ENCODE measurements around the gene SNHG17.
"Not testable (repeated sequence)": the region's sequence is repeated elsewhere in the genome, so short reads cannot be mapped to it uniquely, and the experiment has no call there.

Gene SNHG17

DNA sequence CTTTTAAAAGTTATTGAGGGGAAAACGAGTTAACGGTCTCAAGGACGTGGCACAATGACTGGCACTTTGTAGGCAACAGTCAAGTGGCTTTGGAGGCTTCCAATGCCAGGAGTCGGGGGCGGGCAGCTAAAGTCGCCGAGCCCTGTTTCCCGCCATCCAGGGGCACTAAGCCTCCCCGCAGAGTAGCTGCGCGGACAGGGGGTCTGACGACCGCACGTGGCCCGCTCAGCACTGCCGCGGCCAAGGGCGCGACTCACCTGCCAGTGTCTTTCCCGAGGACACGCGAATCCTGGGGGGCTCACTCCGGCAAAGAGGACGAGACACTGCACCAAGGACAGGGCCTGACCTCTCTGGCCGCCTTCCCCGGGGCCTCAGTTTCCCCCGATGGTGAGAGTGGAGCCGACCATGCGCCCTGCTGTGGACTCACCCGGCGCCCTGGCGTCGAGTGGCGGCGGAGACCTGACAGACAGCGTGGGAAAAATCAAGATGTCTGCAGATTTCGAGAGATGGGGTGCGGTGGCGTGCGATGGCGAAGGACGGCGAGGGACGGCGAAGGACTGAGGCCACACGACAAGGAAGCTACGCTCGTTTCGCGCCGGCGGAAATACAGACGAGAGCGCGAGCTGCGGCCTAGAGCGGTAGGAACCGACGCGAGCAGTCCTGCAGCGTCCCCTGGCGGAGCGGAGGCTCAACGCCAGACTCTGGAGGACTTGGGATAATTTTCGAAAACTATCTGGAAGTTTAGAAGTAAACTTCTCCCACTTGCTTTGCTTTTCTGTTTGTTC lies at the start of gene SNHG17:
Gene SNHG17, minus strand, starts transcription at position 559 of the 785 bp plus-strand sequence.
- Mint-ChIP-seq H3K27me3 (peaks cover 12% of the 10 kb centered on the region), H3K4me3 (peak within 1 kb of the TSS; percentile 94), H3K27ac (peak within 1 kb of the TSS; percentile 99), H3K9me3 (no peaks in the 10 kb centered on the region), H3K36me3 (peaks cover 37% of the 10 kb centered on the region), H3K4me1 (peaks cover 41% of the 10 kb centered on the region)
- peak; percentile 91 for ATAC-seq

DNA sequence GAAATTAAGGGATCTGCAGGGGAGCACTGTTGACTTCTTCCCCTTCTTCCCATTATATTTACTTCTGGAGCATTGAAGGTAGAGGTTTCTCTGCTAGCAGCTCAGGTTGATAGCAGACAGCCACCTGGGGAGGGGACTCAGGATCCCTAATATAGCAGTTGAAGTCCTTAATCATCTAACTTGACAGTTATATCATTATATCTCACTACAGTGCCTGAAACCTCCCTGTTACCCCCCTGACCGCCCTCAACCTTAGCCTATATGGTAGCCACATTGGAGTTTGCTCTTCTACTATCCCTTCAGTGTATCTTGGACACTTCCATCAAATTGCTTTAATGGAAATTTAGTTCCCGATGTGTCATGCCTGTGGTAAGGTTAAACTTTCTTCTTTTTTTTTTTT lies 44.5 kb upstream of the SNHG17 start:
- H3K4me1 Mint-ChIP-seq, result peaks cover 42% of the 10 kb centered on the region
- ATAC-seq, result no peak

DNA sequence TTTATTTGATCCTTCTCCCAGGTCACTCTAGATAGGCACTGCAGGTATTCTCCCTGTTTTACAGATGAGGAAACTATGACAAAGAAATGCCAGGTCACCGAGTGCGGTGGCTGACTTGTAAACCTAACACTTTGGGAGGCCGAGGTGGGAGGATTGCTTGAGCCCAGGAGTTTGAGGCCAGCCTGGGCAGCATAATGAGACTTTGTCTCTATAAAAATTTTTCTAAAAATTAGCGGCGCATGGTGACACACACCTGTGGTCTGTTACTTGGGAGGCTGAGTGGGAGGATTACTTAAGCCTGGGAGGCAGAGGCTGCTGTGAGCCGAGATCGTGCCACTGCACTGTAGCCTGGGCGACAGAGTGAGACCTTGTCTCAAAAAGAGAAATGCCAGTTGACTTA lies 42.6 kb upstream of the SNHG17 start:
- Mint-ChIP-seq H3K4me3 (no peak overlapping the region), H3K4me1 (peaks cover 50% of the 10 kb centered on the region), H3K27ac (no peak overlapping the region), H3K27me3 (no peaks in the 10 kb centered on the region), H3K9me3 (no peaks in the 10 kb centered on the region), H3K36me3 (peaks cover 22% of the 10 kb centered on the region)
- no peak for ATAC-seq

More for the DNA sequence above, 44.5 kb upstream of the SNHG17 start:
- Mint-ChIP-seq H3K27ac (no peak overlapping the region), H3K36me3 (peaks cover 22% of the 10 kb centered on the region), H3K9me3 (no peaks in the 10 kb centered on the region), H3K4me3 (no peak overlapping the region), H3K27me3 (no peaks in the 10 kb centered on the region)

DNA sequence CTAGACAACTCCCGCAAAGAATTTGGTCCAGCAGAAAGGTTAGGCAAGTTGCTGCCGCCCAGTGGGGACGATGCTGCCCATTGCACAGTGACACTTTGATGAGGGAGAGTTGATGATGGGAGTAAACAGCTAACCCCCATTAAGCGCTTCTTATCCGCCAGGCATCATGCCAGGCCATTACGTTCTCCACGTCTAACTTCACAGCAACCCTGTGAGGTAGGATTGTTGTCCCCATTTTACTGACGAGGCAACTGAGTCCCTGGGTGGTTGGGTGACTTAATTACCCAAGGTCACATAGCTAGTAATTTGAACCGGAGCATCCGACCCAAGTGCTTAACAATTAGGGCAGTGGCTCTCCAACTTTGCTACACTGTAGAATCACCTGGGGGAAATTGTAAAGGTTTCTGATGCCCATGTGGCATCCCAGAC lies 38.3 kb upstream of the SNHG17 start:
- no peak for ATAC-seq
- no peaks in the 10 kb centered on the region for H3K9me3 Mint-ChIP-seq
- H3K4me3 Mint-ChIP-seq, result peak overlapping the region; percentile 81
- H3K27ac Mint-ChIP-seq, result peak overlapping the region; percentile 67
- H3K4me1 Mint-ChIP-seq, result peaks cover 31% of the 10 kb centered on the region
- no peaks in the 10 kb centered on the region for H3K27me3 Mint-ChIP-seq
- no peaks in the 10 kb centered on the region for H3K36me3 Mint-ChIP-seq

DNA sequence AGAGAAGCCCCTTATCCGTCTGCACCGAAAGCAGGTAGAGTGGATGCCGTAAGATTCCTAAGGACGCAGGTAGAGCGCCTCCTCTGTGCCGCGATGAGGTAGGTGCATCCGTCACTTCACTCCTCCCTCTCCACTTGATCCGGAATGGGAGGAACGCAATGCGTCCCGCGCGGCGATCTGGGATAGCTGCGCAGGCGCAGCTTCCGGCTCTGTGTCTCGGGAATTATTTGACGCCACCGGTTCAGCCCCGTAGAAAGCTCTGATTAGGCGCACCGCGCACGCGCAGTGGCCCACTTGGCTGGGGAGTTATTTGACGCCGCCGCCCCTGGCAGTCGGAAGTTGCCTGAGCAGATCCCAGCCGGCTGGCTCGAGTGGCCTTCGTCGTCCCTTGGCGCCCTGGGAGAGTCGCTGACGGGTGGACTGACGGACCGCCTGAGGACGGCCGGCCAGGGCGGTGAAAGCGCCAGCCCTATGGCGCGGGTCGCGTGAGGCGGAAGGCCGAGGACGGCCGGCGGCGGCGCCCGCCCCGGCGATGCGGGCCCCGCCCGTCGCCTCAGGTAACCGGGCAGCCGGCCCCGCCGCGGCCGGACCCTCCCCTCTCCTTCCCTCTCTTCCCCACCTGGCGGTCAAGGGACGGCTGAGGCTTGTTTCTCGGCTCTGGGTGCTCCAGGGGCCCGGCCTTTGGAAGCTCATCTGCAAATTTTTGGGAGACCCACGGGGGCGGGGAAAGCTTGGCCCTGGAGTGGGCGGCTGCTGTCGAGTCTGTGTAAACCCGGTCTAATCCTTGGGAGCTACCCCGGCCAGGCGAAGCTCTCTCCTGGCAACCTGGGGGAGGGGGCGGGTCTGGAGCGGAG lies 37.6 kb upstream of the SNHG17 start, which contains the start of gene RALGAPB:
Gene RALGAPB, plus strand, starts transcription at position 331 of the 854 bp plus-strand sequence. CDS start 15,590 bp downstream, outside the sequence.
- Mint-ChIP-seq H3K27ac (peak within 1 kb of the TSS; percentile 67), H3K36me3 (no peaks in the 10 kb centered on the region), H3K4me3 (peak within 1 kb of the TSS; percentile 81), H3K9me3 (no peaks in the 10 kb centered on the region), H3K27me3 (no peaks in the 10 kb centered on the region), H3K4me1 (peaks cover 31% of the 10 kb centered on the region)
- ATAC-seq, result peak; percentile 94

DNA sequence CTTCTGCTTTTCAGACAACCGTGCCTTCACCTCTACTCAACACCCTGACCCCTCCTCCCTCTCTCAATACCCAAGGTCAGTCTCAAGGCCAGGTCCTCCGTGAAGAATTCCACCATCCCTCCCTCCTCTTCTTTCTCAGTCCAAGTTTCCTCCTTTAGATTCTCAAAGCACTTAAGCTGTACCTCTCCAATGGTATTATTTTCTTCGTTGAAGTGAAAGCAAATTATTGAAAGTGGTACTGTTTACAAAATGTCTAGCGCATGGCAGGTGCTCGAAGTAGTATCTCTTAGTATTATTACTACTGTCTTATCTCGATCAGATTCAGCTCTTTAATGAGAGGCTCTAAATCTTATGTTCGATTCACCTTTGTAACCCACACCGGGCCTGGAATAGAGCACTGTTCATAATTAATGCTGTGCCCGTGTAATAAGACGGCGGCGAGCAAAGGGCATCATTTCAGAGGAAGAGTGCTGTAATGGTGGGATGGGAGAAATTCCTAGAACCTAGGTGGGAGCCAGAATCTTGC lies 36.9 kb upstream of the SNHG17 start:
- Mint-ChIP-seq H3K9me3 (no peaks in the 10 kb centered on the region), H3K4me3 (peak overlapping the region; percentile 81), H3K4me1 (peaks cover 31% of the 10 kb centered on the region), H3K27ac (peak overlapping the region; percentile 67), H3K36me3 (no peaks in the 10 kb centered on the region), H3K27me3 (no peaks in the 10 kb centered on the region)
- ATAC-seq, result peak; percentile 6

DNA sequence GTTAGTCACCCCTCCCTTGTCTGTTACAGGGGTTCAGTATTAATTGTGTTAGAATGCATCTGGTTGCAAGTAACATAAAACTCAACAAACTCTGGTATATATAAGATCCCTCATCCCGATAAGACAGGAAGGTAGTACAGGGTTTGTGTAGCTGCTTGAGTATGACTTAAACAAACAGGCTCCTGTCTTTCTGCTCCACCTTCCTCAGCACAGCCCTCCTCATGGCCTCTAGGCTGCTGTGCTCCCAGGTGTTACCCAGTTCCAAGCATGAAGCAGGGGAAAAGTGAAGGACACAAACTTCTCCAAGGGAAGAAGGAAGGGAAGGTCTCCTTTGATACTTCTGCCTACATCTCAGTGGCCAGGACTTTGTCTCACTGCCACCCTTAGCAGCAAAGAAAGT lies 36.1 kb upstream of the SNHG17 start:
- Mint-ChIP-seq H3K4me3 (no peak overlapping the region), H3K36me3 (no peaks in the 10 kb centered on the region), H3K27ac (no peak overlapping the region), H3K4me1 (peaks cover 25% of the 10 kb centered on the region), H3K9me3 (no peaks in the 10 kb centered on the region), H3K27me3 (no peaks in the 10 kb centered on the region)
- ATAC-seq, result no peak

DNA sequence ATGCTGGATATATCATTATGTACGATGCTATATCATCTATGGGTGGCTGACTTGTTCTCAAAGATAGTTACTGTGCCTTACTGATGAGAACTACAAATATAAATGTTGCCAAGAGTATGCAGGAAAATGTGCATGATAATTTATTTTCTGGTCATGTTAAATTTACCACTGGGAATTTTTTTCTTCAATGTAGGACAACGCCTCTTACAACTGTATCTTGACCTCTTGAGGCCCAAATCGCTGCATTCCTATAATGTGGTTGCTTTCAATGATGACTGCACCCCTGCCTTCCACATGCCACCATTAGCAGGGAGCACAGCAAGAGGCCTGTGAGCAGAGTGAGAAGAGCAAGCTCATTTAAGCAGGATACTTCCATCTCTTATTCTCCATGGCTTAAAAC lies 31.9 kb upstream of the SNHG17 start:
- peaks cover 4% of the 10 kb centered on the region for H3K4me1 Mint-ChIP-seq
- H3K36me3 Mint-ChIP-seq, result no peaks in the 10 kb centered on the region
- no peaks in the 10 kb centered on the region for H3K27me3 Mint-ChIP-seq

DNA sequence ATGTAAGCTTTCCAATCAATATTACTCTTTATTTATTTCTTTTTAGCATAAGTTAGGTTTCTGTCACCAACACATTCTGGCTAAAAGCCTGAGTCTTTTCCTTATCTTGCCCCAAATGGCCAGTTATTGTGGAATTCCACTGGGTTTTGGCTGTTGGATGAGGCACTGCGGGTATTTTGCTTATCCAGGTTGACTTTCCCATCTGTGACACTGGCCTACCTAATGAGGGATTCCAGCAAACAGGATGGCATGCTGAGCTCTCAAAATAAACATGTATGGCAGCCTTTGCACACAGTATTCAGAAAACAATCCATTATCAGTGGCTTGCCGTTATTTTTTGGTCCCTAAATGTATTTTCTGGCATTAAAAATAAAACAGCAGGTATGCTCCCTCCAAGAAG lies 31.0 kb upstream of the SNHG17 start:
- H3K4me1 Mint-ChIP-seq, result no peaks in the 10 kb centered on the region
- H3K4me3 Mint-ChIP-seq, result no peak overlapping the region
- H3K9me3 Mint-ChIP-seq, result no peaks in the 10 kb centered on the region
- no peak for ATAC-seq
- H3K27me3 Mint-ChIP-seq, result no peaks in the 10 kb centered on the region
- no peak overlapping the region for H3K27ac Mint-ChIP-seq
- H3K36me3 Mint-ChIP-seq, result no peaks in the 10 kb centered on the region

More for the DNA sequence above, 31.9 kb upstream of the SNHG17 start:
- Mint-ChIP-seq H3K27ac (no peak overlapping the region), H3K4me3 (no peak overlapping the region), H3K9me3 (no peaks in the 10 kb centered on the region)
- ATAC-seq, result no peak

DNA sequence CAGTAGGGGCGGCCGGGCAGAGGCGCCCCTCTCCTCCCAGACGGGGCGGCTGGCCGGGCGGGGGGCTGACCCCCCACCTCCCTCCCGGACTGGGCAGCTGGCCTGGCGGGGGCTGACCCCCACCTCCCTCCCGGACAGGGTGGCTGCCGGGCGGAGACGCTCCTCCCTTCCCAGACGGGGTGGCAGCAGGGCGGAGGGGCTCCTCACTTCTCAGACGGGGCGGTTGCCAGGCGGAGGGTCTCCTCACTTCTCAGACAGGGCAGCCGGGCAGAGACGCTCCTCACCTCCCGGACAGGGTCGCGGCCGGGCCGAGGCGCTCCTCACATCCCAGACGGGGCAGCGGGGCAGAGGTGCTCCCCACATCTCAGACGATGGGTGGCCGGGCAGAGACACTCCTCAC lies 26.4 kb upstream of the SNHG17 start:
- not testable (repeated sequence) for H3K4me1 Mint-ChIP-seq, H3K36me3 Mint-ChIP-seq, H3K4me3 Mint-ChIP-seq, ATAC-seq, H3K27ac Mint-ChIP-seq, H3K9me3 Mint-ChIP-seq, H3K27me3 Mint-ChIP-seq

DNA sequence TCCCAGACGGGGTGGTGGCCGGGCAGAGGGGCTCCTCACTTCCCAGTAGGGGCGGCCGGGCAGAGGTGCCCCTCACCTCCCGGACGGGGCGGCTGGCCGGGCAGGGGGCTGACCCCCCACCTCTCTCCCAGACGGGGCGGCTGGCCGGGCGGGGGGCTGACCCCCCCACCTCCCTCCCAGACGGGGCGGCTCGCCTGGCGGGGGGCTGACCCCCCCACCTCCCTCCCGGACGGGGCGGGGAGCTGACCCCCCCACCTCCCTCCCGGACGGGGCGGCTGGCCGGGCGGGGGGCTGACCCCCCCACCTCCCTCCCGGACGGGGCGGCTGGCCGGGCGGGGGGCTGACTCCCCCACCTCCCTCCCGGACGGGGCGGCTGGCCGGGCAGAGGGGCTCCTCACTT lies 26.0 kb upstream of the SNHG17 start:
- not testable (repeated sequence) for H3K9me3 Mint-ChIP-seq, H3K4me3 Mint-ChIP-seq, H3K27ac Mint-ChIP-seq, H3K27me3 Mint-ChIP-seq, H3K4me1 Mint-ChIP-seq, H3K36me3 Mint-ChIP-seq, ATAC-seq

DNA sequence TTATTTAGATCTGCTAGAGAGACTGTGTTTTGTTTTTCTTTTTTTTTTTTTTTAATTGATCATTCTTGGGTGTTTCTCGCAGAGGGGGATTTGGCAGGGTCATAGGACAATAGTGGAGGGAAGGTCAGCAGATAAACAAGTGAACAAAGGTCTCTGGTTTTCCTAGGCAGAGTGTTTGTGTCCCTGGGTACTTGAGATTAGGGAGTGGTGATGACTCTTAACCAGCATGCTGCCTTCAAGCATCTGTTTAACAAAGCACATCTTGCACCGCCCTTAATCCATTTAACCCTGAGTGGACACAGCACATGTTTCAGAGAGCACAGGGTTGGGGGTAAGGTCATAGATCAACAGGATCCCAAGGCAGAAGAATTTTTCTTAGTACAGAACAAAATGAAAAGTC lies 25.5 kb upstream of the SNHG17 start:
- H3K4me1 Mint-ChIP-seq, H3K27ac Mint-ChIP-seq, ATAC-seq: not testable (repeated sequence)

DNA sequence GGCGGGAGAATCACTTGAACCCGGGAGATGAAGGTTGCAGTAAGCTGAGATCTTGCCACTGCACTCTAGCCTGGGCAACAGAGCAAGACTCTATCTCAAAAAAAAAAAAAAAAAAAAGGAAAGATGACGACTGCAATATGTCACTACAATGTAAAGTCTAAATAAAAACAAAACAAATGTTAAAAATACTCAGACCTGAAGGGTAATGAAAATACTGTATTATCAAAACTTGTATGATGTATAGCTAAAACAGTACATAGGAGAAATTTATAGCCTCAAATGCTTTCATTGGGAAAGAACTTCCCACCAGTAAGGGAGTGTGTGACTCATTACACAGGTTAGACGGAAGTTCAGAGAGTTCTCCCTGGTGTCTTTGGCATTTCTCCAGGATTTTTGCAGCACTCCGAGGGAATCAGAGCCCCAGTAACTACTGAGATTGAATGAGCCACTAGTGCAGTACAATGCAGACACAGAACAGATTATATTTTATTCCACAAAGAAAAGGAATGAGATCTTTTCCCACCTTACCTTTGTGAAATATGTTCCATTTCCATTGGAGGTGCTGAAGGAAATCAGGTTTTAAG lies 25.0 kb upstream of the SNHG17 start:
- Mint-ChIP-seq H3K36me3 (no peaks in the 10 kb centered on the region), H3K4me1 (no peaks in the 10 kb centered on the region), H3K9me3 (no peaks in the 10 kb centered on the region), H3K27me3 (no peaks in the 10 kb centered on the region), H3K4me3 (no peak overlapping the region), H3K27ac (no peak overlapping the region)
- no peak for ATAC-seq

More for the DNA sequence above, 25.5 kb upstream of the SNHG17 start:
- H3K9me3 Mint-ChIP-seq, H3K4me3 Mint-ChIP-seq, H3K27me3 Mint-ChIP-seq, H3K36me3 Mint-ChIP-seq: not testable (repeated sequence)

DNA sequence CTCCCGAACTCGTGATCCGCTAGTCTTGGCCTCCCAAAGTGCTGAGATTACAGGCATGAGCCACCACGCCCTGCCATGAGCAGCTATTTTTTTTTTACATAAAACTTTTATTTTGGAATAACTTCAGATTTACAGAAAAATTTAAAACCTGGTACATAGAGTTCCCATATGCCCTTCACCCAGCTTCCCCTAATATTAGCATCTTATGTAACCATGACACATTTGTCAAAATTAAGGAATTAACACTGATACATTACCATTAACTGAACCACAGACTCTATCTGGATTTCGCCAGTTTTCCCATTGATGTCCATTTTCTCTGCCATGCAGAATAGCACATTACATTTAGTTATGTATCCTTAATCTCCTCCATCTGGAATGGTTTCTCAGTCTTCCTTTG lies 23.2 kb upstream of the SNHG17 start:
- Mint-ChIP-seq H3K9me3 (no peaks in the 10 kb centered on the region), H3K36me3 (no peaks in the 10 kb centered on the region), H3K27me3 (no peaks in the 10 kb centered on the region), H3K27ac (no peak overlapping the region), H3K4me1 (peaks cover 7% of the 10 kb centered on the region), H3K4me3 (no peak overlapping the region)
- no peak for ATAC-seq
